HepG2 (cell line): ENCODE data around the gene DSN1. TPM values are rescaled to one million over a fixed set of nuclear protein-coding genes. Genes with fewer than 3 reads are reported as not detected.

ENCODE experiments used
- ATAC-seq: fragments of 200-7000 bp; cut with Tn5 transposase; 3 replicates; pipeline ENCODE4 v1.9.1; 2020; ENCODE audit warnings: mild to moderate bottlenecking, moderate library complexity
- BruUV-seq: library from RNA; stranded (reverse); fragments of 400-500 nt; replicated peaks from 2 replicates; lab custom pipeline; 2021; lab: Mats Ljungman, UMichigan
- CTCF ChIA-PET: fragments of 300-600 bp; formaldehyde crosslinking; extraction: SDS; loops from one replicate; lab custom pipeline; 2021; ENCODE audit warnings: low total read pairs, inconsistent platforms, low intra/inter-chr PET ratio; lab: Yijun Ruan, JAX
- POLR2A ChIA-PET: fragments of 350-600 bp; sonication (Branson Sonifier 250); formaldehyde crosslinking; loops from one replicate; lab custom pipeline; 2020; ENCODE audit warnings: antibody characterized with exemption, inconsistent platforms; lab: Yijun Ruan, JAX
- DNase-seq: peaks from one replicate; pipeline ENCODE4 v3.0.0-alpha.2; 2015; ENCODE audit warnings: low spot score
- FAIRE-seq: peaks from 3 replicates; lab custom pipeline; 2011; peaks lifted over from hg19 to GRCh38; lab: Jason Lieb, UNC
- H2AFZ ChIP-seq: one replicate; pipeline ENCODE4 v1.6.1; 2011; ENCODE audit warnings: low read length, inconsistent platforms
- H3K27ac ChIP-seq: fragments of 300-600 bp; 3 replicates; pipeline ENCODE4 v1.8.0; 2011; ENCODE audit warnings: mixed run types, mild to moderate bottlenecking, mixed read lengths, low read length, inconsistent platforms; ENCODE audit not compliant: insufficient read depth; ENCODE audit errors: extremely low read length
- H3K27me3 ChIP-seq, 2 experiments: fragments of 200-600 bp in 1 of 2; 2 replicates in 1 of 2; 3 replicates in 1 of 2; pipeline versions ENCODE4 v1.6.0 to v1.8.0; 2011; ENCODE audit warnings: low read length in 2 of 2, mild to moderate bottlenecking in 2 of 2, moderate library complexity in 2 of 2, inconsistent platforms in 1 of 2; ENCODE audit not compliant: insufficient read depth in 2 of 2, control insufficient read depth in 1 of 2
- H3K36me3 ChIP-seq, 2 experiments: fragments of 200-600 bp in 1 of 2; replicated peaks in 1 of 2; 2 replicates in 1 of 2; 3 replicates in 1 of 2; pipeline versions ENCODE4 v1.5.1 to v1.8.0; 2011; ENCODE audit warnings: low read length in 2 of 2, inconsistent platforms in 1 of 2; ENCODE audit not compliant: insufficient read depth in 2 of 2, control insufficient read depth in 1 of 2
- H3K4me1 ChIP-seq: 2 replicates; pipeline ENCODE4 v1.5.1; 2012; ENCODE audit warnings: low read length, inconsistent platforms; ENCODE audit not compliant: insufficient read depth
- H3K4me2 ChIP-seq: 2 replicates; pipeline ENCODE4 v1.6.0; 2011; ENCODE audit warnings: low read depth, low read length, inconsistent platforms
- H3K4me3 ChIP-seq, 3 experiments: fragments of 200-600 bp in 1 of 3; sonication (generic), shearing (Covaris generic) in 1 of 3; replicated peaks in 1 of 3; 2 replicates each; pipeline ENCODE4 v1.5.1; 2011 to 2016; ENCODE audit warnings: low read length in 3 of 3, inconsistent platforms in 2 of 3, low read depth in 2 of 3, mild to moderate bottlenecking in 2 of 3, control low read depth in 1 of 3, mixed read lengths in 1 of 3; ENCODE audit not compliant: insufficient read depth in 1 of 3
- H3K79me2 ChIP-seq: one replicate; pipeline ENCODE4 v1.6.1; 2011; ENCODE audit warnings: low read length, inconsistent platforms; ENCODE audit not compliant: insufficient read depth
- H3K9ac ChIP-seq: 2 replicates; pipeline ENCODE4 v1.6.0; 2011; ENCODE audit warnings: mild to moderate bottlenecking, low read depth, low read length, inconsistent platforms; ENCODE audit not compliant: insufficient read depth
- H3K9me3 ChIP-seq: 2 replicates; pipeline ENCODE4 v1.5.1; 2012; ENCODE audit warnings: mild to moderate bottlenecking, low read length
- H4K20me1 ChIP-seq: 2 replicates; pipeline ENCODE4 v1.6.0; 2011; ENCODE audit warnings: inconsistent platforms, mild to moderate bottlenecking, low read length, moderate library complexity; ENCODE audit not compliant: insufficient read depth
- ATF1 ChIP-seq: IDR thresholded peaks from 2 replicates; pipeline ENCODE4 v1.6.1; 2016; ENCODE audit warnings: mild to moderate bottlenecking, control low read depth
- ATF2 ChIP-seq: sonication (generic); formaldehyde crosslinking; IDR thresholded peaks from 2 replicates; pipeline ENCODE4 v1.4.0; 2020; ENCODE audit warnings: missing genetic modification reagents
- CBX2 ChIP-seq, 2 experiments: fragments of 200-600 bp in 1 of 2; sonication (generic); formaldehyde crosslinking in 1 of 2; IDR thresholded peaks; 2 replicates each; pipeline versions ENCODE4 v1.7.0 to v1.8.1; 2018 to 2022; ENCODE audit warnings: low read depth in 2 of 2, low read length in 1 of 2, mild to moderate bottlenecking in 1 of 2, missing genetic modification reagents in 1 of 2
- IKZF4 ChIP-seq: sonication (generic); formaldehyde crosslinking; IDR thresholded peaks from 2 replicates; pipeline ENCODE4 v1.5.1; 2020; ENCODE audit warnings: borderline replicate concordance, mild to moderate bottlenecking, low read depth, missing genetic modification reagents; ENCODE audit errors: not compliant biosample characterization
- ISL2 ChIP-seq: sonication (generic); formaldehyde crosslinking; IDR thresholded peaks from 2 replicates; pipeline ENCODE4 v1.5.0; 2020; ENCODE audit warnings: missing genetic modification reagents
- KLF13 ChIP-seq: sonication (generic); formaldehyde crosslinking; IDR thresholded peaks from 2 replicates; pipeline ENCODE4 v1.4.0; 2020; ENCODE audit warnings: mild to moderate bottlenecking, missing genetic modification reagents
- NR2F2 ChIP-seq: IDR thresholded peaks from 2 replicates; pipeline ENCODE4 v1.6.1; 2012; ENCODE audit warnings: low read depth, inconsistent platforms, borderline replicate concordance
- PHF5A ChIP-seq: IDR thresholded peaks from one replicate; pipeline ENCODE4 v1.6.1; 2018; ENCODE audit warnings: low read depth, missing genetic modification reagents; ENCODE audit not compliant: unreplicated experiment
- SNRNP70 ChIP-seq: fragments of 200-400 bp; formaldehyde crosslinking; IDR thresholded peaks from 2 replicates; pipeline ENCODE4 v1.6.1; 2017; ENCODE audit warnings: mild to moderate bottlenecking, low read depth, low read length, moderate library complexity
- SRY ChIP-seq: sonication (generic); formaldehyde crosslinking; IDR thresholded peaks from 2 replicates; pipeline ENCODE4 v1.8.0; 2022; ENCODE audit warnings: mild to moderate bottlenecking, missing genetic modification reagents
- ZFP82 ChIP-seq: sonication (generic); formaldehyde crosslinking; IDR thresholded peaks from 2 replicates; pipeline ENCODE4 v1.5.1; 2020; ENCODE audit warnings: mild to moderate bottlenecking, missing genetic modification reagents, borderline replicate concordance
- ZKSCAN5 ChIP-seq: sonication (generic); formaldehyde crosslinking; IDR thresholded peaks from 2 replicates; pipeline ENCODE4 v1.5.1; 2020; ENCODE audit warnings: mild to moderate bottlenecking, missing genetic modification reagents
- ZNF33A ChIP-seq: sonication (generic); formaldehyde crosslinking; IDR thresholded peaks from 2 replicates; pipeline ENCODE4 v1.5.1; 2020; ENCODE audit warnings: missing genetic modification reagents, mild to moderate bottlenecking, moderate library complexity, borderline replicate concordance
- ZNF432 ChIP-seq: sonication (generic); formaldehyde crosslinking; IDR thresholded peaks from 2 replicates; pipeline ENCODE4 v1.5.0; 2020; ENCODE audit warnings: missing genetic modification reagents, mild to moderate bottlenecking, borderline replicate concordance
- ZNF513 ChIP-seq: sonication (generic); formaldehyde crosslinking; conservative IDR thresholded peaks from 2 replicates; pipeline ENCODE4 v1.5.0; 2020; ENCODE audit warnings: missing genetic modification reagents
- ZNF556 ChIP-seq: sonication (generic); formaldehyde crosslinking; IDR thresholded peaks from 2 replicates; pipeline ENCODE4 v1.4.0; 2020; ENCODE audit warnings: mild to moderate bottlenecking, missing genetic modification reagents, borderline replicate concordance
- WGBS: methylation state at CpG from one replicate; pipeline ENCODE4 v1.1.6; 2017; ENCODE audit warnings: low lambda C conversion rate; 5-methylcytosine and 5-hydroxymethylcytosine counted together
- in situ Hi-C: cut with HindIII; loops from 2 replicates; pipeline ENCODE4 v1.10.0; 2017; ENCODE audit warnings: low pct_unique_long_range_greater_than_20kb; ENCODE audit not compliant: extremely low pct_ligation_motif_present
- intact Hi-C: fragments of 100-400 bp; cut with micrococcal nuclease; formaldehyde crosslinking; loops from one replicate; pipeline ENCODE4 v1.10.0; 2022; ENCODE audit not compliant: unreplicated experiment
- polyA plus RNA-seq, 8 experiments: library from polyadenylated mRNA; depleted of rRNA in 3 of 8; stranded (reverse) in 7 of 8; unstranded in 1 of 8; fragments of >200 nt; fragmentation: Illumina TruSeq in 4 of 8; extraction: Trizol in 4 of 8; gene quantifications; 2 replicates each; pipeline versions ENCODE4 v1.2.1 to v1.2.3, GENCODE V29; 2011 to 2016; ENCODE audit warnings: low read depth in 4 of 8, missing spikeins in 1 of 8, mixed read lengths in 1 of 8; ENCODE audit not compliant: insufficient read depth in 1 of 8
- total RNA-seq, 5 experiments: library from RNA; depleted of rRNA; stranded (reverse); fragments of >200 nt; fragmentation: Illumina TruSeq; extraction: Trizol; gene quantifications; 2 replicates each; pipeline ENCODE4 v1.2.3, GENCODE V29; 2016; ENCODE audit warnings: low read depth in 1 of 5

Gene DSN1
- total and polyA plus RNA-seq, 2 of the 13 experiments (the other 11 are each of a cell fraction or from before 2014, with no cell fraction given), result 18.7 to 53.7 TPM

- ATAC-seq (no peak), FAIRE-seq (no peak), DNase-seq (no peak)
- H3K4me3 ChIP-seq, result no peak overlapping the region
- in situ Hi-C loops, result no loop called here
- TF ChIP-seq ZFP82 (CRISPR knock-in tag) (no peak), PHF5A (CRISPR knock-in tag) (no peak), NR2F2 (no peak), SRY (no peak), ZKSCAN5 (CRISPR knock-in tag) (no peak), ZNF432 (no peak), CBX2 (IDR thresholded peaks at IDR 0.05; ENCODE audit: low read depth, low read length) (no peak), CBX2 (CRISPR knock-in tag; IDR thresholded peaks at IDR 0.05; ENCODE audit: low read depth) (no peak), ISL2 (CRISPR knock-in tag) (no peak), ATF1 (no peak), SNRNP70 (no peak), ATF2 (CRISPR knock-in tag) (no peak), ZNF556 (CRISPR knock-in tag) (no peak), ZNF513 (CRISPR knock-in tag) (no peak), ZNF33A (no peak), KLF13 (no peak), IKZF4 (CRISPR knock-in tag) (no peak)
- BruUV-seq, result no TSS peak
- H4K20me1 ChIP-seq, result no peaks in the 10 kb centered on the region
- 58% methylated on average over 3 of the region's 3 CpGs for WGBS
- H3K4me2 ChIP-seq, result no peak overlapping the region
- CTCF ChIA-PET, result no interaction called here
- peaks cover 0 to 2% of the 10 kb centered on the region in 2 experiments; a peak in 2 of 5 replicates for H3K27me3 ChIP-seq
- H3K79me2 ChIP-seq, result peaks cover 7% of the 10 kb centered on the region
- intact Hi-C loops, result no loop called here
- peaks cover 27% of the 10 kb centered on the region for H3K4me1 ChIP-seq
- POLR2A ChIA-PET, result no interaction called here
- no peaks in the 10 kb centered on the region for H3K9me3 ChIP-seq
- H3K36me3 ChIP-seq, result no peaks in the 10 kb centered on the region
- H2AFZ ChIP-seq, result no peak overlapping the region
- no peak overlapping the region for H3K9ac ChIP-seq
- H3K27ac ChIP-seq, result no peak overlapping the region
Measured at GRCh38 chr20:36777576-36777975, 4.0 kb upstream of the DSN1 start.
